Dermis blood vessel endothelial cell (primary cell): ENCODE data around the gene GARS1. TPM values are rescaled to one million over a fixed set of nuclear protein-coding genes. Genes with fewer than 3 reads are reported as not detected.
"Not testable (repeated sequence)": the region's sequence is repeated elsewhere in the genome, so short reads cannot be mapped to it uniquely, and the experiment has no call there.

Experiments used
- DNase-seq: peaks from one replicate; pipeline ENCODE4 v3.0.0; 2010
- total RNA-seq: library from RNA; depleted of rRNA; stranded (reverse); fragments of >200 nt; gene quantifications from 2 replicates; pipeline ENCODE4 v1.2.3, GENCODE V29; 2014

Gene GARS1
- total RNA-seq, 1 donor from 2014 or later = 59.2 TPM

DNA sequence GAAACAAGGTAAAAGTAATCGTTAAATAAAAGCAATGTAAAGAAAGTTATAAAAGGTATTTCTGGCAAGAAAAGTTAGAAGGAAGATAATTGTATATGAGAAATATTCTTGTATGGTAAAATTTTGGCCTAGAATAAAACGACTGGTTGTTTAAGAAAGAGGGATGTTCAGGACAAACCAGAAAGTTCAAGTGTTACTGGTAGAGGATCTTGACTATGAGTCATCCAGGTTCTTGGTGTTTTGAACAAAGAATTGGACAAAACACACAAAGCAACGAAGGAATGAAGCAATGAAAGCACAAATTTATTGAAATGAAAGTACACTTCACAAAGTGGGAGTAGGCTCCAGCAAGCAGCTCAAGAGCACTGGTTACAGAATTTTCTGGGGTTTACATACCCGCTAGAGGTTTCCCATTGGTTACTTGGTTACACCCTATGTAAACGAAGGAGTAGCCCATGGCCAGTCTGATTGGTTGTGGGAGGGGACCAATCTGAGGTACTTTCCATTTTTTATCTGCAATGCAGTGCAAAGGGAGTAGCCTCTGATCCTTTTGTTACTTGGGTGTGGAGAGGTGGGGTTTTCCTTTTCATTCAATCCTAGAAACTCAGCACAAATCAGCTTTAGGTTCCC lies 22.4 kb upstream of the GARS1 start:
- no peak for DNase-seq

DNA sequence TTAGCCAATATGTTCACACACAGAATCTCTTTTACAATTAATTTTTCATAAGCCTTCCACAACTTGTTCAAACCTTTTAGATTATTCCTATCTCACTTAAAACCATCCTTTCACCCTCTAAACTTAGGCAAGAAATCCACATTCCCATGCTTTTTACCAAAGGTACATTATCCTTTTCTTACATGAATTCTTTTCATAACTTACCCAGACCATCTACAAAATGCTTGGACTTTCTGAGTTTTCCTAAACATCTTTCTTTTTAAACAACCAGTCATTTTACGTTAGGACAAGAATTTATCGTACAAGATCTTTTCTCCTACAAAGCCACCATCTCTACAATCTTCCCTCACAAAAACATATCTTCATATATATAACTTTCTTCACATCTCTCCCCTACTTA lies 18.8 kb upstream of the GARS1 start:
- DNase-seq = no peak

DNA sequence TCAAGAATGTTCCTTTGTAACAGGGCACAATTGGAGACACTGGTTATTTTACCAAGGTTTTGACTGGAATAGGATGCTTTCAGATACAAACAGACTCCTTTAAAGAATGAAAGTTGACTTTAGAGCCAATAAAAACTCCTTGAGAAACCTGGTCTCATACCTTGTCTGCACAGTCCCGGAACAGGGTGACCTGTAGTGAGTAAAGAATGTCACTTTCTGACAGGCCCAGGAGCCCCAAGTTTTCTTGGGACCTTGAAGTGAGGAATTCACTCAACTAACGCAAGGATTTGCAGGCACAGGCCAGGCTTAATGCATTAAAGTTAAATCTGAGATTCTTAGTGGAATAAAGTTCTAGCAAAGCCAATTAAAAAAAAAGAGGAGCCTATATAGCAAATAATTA lies 11.5 kb upstream of the GARS1 start:
- DNase-seq = no peak

DNA sequence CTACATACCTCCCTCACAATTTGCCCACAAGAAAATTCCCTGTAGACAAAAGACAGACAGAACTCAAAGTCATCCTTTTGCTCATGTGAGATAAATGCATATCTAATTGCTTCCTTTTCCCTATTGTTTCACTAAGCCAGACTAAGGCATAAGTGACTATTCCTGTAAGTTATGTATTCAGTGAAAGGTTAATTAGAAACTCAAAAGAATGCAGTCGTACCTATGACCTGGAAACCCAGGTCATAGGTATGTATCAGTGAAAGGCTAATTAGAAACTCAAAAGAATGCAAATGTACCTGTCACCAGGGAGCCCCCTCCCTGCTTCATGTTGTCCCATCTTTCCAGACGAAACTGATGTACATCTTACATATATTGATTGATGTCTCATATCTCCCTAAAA lies 10.3 kb upstream of the GARS1 start:
- no peak for DNase-seq

DNA sequence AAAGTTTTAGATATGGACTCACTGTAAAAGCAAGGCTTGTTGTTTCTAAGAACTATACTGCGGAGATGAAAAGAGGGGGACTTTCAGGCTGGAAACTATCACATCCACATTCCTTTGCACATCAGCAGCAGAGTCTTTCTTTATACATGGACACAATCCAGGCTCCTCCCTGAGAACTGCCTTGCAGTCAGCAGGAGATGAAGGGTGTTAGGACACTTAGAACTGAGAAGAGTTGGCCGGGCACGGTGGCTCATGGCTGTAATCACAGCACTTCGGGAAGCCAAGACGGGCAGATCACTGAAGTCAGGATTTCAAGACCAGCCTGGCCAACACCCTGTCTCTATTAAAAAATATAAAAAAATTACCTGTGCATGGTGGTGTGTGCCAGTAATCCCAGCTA lies 9.7 kb upstream of the GARS1 start:
- no peak for DNase-seq

DNA sequence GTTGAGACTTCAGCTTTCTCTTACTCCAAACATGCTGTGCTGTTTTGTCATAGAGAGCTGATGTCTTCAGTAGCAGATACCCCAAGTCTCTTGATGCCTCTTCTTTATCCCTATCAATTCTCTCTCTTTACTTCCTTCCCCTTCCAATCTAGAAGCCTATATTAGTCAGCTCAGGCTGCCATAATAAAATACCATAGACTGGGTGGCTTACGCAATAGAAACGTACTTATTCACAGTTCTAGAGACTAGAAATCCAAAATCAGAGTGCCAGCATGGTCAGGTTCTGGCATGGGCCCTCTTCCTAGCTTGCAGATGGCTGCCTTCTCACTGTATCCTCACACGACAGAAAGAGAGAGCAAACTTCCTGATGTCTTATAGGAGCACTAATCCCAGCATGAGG lies 9.0 kb upstream of the GARS1 start:
- DNase-seq = no peak

DNA sequence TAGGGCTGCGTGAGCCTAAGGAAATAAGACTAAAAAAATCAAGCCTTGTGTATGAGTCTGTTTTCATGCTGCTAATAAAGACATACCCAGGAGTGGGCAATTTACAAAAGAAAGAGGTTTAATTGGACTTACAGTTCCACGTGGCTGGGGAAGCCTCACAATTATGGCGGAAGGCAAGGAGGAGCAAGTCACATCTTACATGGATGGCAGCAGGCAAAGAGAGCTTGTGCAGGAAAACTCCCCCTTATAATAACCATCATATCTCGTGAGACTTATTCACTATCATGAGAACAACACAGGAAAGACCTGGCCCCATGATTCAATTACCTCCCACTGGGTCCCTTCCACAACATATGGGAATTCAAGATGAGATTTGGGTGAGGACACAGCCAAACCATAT lies 7.1 kb upstream of the GARS1 start:
- not testable (repeated sequence) for DNase-seq

DNA sequence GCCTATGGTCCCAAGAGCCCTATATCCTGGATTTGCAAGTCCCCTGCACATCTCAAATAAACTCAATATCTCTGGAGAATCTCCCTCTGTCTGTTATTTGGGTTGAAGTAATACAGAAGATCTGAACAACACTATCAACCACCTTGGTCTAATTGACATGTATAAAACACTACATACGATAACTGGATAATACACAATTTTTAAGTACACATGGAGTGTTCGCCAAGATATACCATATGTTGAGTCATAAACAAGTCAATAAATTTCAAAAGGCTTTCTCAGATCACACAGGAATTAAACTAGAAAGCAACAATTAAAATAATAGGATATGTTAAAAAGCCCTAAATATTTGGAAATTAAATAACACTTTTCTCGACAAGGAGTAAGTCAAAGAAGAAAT lies 5.6 kb upstream of the GARS1 start:
- DNase-seq = no peak

DNA sequence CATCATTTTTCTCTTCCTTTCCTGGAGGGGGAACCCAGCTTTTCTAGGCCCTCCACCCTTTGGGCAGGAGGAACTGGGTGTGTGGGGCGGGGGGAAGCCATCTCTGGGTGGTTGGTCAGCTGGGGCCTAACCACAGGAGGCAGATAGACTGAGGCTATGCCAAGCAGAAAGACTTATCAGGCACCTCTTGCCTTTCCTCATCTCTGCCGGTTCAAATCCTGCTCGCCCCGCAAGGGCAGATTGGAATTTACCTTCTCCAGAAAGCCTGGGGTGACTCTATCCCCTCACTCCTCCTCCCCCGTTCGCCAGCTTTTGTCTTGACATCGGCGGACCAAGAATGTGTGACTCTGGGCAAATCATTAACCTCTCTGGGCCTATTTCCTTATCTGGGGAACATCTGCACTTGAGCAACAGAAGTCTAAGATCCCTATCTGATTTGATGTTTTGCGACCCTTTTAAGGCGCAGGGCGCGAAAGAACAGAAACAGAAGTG lies 584 bp upstream of the GARS1 start:
- no peak for DNase-seq

DNA sequence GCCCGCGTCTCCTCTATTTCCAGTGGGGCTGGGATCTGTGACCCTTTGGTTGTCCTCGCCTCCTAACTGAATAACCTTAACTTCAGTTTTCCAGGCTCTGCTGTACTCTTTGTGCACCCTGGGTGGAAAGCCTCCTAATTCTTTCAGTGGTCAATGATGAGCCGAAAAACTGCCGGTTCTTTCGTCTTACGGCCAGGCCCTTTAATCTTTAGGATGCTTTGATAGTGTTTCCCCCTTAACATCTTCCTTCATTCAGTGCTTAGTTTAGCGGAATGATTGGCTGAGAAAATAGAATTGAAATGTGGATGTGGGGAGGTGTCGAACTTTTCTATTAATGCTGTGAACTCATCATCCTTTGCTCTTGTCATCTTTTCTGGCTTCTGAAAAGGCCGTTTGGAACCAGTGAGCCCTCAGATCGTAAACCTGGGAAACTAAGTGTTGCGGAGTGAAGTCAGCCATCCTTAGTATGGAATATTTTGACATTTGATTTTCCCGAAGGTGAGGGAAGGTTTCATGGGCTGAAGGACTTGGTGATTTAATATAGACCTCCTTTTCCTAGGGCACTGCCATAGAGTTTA lies 847 bp downstream of the GARS1 start:
- peak; percentile 26 for DNase-seq

DNA sequence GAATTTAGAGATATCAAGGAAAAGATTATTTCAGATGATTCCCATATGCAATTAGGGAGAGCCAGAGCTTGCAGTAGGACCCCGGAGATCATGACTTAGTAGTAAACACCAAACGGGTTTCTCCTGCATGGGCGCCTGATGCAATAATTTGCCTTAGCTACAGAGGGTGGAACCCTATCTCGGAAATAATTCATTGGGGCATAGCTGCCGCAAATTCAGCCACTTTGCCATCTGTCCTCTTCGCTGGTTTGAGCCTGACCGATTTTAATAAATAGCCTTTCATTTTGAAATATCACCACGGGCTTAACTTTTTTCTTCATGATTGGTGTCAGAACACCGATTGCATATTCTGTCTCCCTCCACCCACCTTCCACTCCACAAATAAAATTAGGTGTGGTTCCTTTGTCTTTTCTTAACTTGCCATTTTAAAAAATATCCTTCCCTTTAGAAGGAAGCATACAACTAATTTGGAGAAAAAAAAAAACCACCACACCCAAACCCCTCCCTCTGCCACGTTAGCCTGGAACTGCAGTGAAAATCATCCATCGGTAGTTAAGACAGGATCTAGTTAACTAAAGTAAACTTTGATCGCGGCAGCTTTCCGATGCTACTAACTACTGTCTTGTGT lies 1.4 kb downstream of the GARS1 start:
- peak; percentile 39 for DNase-seq

DNA sequence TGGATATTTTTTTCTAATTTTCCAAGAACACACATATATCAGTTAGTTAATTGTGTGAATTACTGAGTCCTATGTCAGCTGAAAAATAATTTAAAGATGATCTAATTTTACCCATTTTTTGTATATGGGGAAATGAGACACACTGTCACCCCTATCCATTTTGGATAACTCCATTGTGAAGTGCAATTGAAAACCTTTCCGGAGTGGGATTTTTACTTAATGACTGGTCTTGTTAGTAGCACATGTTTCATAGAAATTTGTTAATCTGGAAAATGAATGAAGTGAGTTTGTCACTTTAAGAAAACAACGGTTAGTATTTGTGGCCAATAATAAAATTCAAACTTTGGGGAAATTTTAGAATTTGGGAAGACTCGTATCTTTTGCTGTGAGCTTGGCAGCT lies 2.0 kb downstream of the GARS1 start:
- peak; percentile 27 for DNase-seq

DNA sequence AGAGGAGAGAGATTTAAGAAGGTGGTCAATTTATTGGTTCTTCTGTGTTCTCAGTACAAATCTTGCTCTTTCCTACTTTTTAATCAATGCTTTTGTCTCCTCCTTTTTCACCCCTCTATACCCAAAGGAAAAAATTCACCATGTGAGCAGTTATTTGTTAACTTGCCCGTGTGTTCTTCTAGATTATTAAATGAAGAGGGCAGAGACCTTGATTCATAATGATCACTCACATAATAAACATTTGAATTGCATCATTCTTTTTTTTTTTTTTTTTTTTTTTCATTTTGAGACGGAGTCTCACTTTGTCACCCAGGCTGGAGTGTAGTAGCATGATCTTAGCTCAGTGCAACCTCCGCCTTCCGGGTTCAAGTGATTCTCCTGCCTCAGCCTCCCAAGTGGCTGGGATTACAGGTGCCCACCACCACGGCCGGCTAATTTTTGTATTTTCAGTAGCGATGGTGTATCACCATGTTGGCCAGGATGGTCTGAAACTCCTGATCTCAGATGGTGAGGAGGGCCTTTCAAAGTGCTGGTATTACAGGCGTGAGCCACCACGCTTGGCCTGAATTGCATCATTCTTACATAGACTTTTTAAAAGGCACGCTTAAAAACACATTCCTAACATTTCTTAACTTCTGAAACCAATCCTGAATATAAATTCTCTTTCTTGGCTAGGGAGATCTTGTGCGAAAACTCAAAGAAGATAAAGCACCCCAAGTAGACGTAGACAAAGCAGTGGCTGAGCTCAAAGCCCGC lies 3.6 kb downstream of the GARS1 start:
- no peak for DNase-seq

DNA sequence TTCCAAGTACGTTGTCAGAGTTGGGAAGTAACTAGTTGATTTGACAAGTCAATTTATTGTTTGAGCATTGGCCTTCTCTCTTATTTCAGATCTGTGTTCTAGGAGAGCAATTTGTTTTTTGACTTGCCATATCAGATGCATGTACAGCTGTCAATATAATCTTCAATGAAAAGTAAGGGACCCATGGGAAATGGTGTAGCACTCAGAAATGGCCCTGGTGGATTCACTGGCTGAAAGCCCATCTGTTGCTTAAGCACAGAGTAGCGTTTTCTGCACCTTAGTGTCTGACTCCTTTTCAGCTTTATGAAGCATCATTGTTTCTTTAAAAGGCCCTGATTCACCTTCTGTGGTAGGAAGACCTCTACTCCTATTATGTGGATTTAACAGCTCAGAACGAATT lies 10.2 kb downstream of the GARS1 start:
- DNase-seq = no peak

DNA sequence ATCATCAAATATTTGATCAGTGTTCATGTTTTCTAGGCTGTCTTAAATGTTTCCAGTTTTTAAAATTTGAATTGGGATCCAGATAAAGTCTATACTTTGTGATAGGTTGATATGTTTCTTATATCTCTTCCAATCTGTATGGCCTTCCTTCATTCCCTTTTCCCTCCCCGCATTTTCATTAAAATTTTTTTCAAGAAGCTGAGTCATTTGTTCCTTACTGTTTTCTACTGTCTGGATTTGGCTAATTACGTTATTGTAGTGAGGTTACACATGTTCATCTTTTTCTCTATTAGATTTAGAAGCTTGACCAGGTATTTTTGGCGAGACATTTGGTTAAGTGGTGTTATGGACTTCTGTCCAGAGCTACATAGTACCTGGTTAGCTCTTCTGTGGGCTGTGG lies 11.2 kb downstream of the GARS1 start:
- DNase-seq = no peak

DNA sequence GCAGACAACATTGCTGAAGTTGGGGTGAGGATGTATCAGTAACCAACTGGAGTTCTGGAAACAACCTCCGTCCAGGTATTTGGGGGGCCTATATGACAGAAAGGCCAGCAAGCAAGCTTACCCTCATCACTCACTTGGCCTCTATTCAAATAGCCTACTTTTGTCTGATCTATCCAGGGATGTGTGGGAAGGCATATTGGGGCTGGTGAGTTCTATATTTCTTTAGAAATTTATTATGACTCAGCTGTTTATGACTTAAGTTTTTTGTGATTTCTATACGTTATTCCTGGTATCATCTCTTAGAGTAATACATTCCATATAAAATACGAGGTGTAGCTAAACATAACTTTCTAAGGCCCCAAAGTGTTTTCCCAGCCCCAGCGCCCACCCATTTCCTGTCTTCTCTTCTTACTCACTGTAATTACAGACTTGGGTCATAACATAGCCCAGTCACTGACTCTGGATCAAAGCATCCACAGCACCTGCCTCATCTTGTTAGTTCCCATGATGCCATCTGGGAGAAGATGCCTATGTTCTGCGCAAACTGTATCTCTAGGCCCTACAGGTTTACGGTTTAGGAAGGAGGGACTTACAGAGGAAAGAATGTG lies 18.1 kb downstream of the GARS1 start:
- DNase-seq = peak; percentile 42

DNA sequence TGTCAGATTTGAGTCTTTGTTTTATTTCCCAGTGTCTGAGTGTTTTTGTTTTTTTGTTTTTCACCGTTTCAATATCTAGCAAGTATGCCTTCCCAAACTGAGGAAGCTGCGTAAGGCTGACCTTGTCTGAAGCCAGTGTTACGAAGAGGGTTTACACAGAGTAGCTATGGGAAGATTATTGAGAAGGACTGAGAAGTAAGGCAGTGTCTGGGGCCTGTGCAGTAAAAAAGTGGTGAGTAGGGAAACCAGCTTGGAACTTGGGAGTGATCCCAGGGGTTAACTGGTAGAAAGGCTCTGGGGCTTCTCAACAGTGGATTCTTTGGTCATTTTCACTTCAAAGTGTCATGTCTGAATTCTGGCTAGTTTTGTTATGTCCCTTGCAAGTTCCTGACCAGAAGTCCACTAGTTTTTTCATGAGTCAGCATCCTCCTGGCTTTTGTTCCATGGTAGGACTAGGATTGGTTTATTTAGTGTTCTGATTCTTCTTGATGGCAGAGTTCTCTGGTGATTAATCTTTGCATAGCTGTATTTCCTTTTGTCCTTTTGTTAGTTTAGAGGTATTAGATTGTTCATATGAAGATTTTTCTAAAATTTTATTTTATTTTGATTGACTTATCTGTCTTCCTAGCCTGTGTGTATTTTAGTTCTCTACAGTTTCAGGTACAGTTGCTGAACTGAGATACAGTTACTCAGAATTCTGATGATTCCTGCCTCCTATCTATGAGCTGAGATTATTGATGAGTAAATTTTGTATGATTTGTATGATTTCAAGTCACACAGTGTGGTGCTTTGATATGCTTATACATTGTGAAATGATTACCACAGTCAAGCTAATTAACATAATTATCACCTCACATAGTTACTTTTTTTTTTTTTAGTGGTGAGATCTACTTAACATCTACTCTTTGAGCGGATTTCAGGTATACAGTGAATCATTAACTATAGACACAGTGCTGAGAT lies 19.0 kb downstream of the GARS1 start:
- DNase-seq = peak; percentile 63

DNA sequence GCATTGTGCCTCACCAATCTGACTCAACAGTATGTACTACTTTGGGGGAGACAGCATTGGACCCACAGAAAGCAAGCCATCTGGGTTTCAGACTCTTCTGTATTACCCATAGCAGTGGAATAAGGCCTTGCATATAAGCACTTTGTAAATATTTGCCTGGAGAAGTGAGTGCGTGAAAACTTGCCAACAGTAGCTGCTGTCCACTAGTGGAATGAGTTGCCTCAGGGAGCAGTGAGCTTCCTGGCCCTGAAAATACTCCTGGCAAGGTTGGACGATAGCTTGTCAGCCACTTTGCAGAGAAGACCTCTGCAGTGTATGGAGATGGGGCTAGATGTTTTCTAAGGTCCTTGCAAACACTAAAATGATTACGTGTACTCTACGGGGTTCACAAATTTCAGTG lies 21.6 kb downstream of the GARS1 start:
- no peak for DNase-seq

DNA sequence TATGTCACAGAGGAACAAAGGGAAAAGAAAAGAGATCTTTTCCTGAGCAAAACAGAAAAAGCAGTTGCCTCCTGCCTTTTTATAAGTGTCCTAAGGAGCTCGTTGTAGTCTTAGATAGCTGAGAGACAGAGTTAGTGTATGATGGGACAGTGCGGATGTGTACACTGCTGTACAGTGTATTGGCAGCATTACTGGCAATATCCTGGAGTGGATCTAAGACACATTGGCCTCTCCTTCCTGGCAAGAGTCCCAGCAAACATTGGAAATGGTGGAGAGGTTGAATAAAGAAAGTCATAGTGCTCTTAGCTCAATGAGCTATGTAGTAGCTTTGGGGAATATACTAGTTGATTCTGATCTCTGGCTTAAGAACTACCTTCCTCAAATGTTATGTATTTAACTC lies 22.7 kb downstream of the GARS1 start:
- no peak for DNase-seq

DNA sequence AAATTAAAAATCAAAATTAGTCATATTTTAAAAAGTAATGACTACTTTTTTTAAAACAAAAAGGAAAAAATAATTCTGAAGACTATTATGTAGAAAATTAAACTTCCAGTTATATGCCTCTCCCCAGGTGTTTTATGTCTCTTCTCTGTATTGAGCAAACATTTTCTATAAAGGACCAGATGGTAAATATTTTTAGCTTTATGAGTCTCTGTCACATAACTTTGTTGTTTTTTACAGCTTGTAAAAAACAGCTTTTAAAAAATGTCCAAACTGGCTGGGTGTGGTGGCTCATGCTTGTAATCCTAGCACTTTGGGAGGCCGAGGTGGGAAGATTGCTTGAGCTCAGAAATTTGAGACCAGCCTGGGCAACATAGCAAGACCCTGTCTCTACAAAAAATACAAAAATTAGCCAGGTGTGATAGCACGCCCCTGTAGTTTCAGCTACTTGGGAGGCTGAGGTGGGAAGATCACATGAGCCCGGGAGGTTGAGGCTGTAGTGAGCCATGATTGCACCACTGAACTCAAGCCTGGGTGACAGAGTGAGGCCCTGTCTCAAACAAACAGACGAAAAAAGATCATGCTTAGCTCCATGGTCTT lies 23.5 kb downstream of the GARS1 start:
- DNase-seq = no peak

DNA sequence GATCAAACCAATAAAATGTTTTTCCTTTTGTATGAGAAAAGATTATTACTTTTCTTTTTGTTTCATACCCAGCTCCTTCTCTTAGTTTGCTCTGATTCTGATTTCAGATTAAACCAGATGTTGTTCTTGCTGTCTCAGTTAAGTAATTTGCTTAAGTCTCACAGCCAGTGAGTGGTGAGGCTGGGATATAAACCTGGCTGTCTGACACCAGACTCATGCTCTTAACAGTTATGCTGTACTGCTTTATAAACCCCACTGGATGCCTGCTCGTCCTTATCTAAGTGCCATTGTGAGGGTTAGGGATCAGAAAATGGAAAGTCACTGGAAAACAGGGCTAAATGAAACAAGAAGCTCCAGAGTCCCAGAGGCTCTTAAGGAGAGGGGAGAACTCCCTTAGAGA lies 24.3 kb downstream of the GARS1 start:
- no peak for DNase-seq

DNA sequence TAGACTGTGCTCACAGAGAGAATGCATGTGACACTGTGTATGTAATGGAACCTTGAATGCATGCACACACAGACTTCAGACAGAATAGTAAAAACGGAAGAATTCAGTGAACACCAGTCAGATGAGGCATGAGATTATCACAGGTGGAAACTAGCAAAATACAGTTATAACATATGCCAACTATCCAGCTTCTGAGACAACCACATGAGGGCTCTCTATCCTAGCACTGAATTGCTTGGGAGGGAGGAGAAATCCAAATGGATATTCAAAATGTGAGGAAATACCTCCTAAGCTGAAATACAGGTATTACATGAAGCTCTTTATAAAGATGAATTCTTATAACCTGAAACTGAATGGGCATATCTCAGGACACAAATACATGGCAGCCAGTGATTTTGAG lies 30.6 kb downstream of the GARS1 start:
- no peak for DNase-seq
